Measurements from ENCODE around the gene NFKB2. TPM values are rescaled to one million over a fixed set of nuclear protein-coding genes. Genes with fewer than 3 reads are reported as not detected.

Gene NFKB2
- total and polyA plus RNA-seq, 2 of the 8 experiments (the other 6 are each of a cell fraction or from before 2014, with no cell fraction given) = 20.4 to 31.4 TPM

DNA sequence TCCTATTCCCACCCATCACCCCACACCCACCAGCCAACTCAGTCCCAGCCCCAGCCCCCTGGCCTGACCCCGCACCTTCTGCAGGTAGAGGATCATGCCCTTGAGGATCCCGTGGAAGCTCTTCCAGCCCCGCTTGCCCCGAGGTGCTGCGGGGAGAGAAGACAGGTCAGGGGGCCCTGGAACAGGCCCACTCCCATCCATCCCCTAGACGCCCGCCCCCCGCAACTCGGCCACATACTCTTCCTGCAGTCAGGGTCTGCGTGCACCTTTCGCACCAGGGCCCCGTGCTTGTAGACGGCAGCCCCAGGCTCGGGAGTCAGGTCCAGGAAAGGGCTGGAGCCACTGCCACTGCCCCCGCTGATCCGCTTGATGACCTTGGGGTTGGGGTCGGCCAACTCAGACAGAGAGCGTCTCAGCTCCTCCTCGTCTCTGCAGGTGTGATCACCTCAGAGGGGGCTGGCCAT is 9.6 kb downstream of the NFKB2 start:
- H2BK15ac ChIP-seq (ENCODE audit: low read length) = no peak overlapping the region
- H3K4me2 ChIP-seq (ENCODE audit: insufficient read depth in 1 of 2, low read depth in 2 of 2, low read length in 2 of 2) = no peak overlapping the region
- H3K23me2 ChIP-seq (ENCODE audit: low read depth, low read length) = peaks cover 16% of the 10 kb centered on the region
- H4K5ac ChIP-seq (ENCODE audit: insufficient read length, low read depth, low read length) = no peak overlapping the region
- no peak overlapping the region for H3K27ac ChIP-seq (ENCODE audit: low read depth, low read length)
- H2AK5ac ChIP-seq (ENCODE audit: low read depth, low read length) = no peak overlapping the region
- no peak for DNase-seq (ENCODE audit: low read depth in 1 of 2, low spot score in 2 of 2)
- CTCF ChIA-PET (ENCODE audit: partially characterized antibody) = interaction anchor here (0.5 to 16.4 kb wide), 14 partner anchors 9 to 239 kb away, joined by 3 to 357 read pairs (median 14); partner anchors contain the start of genes C10orf95, ELOVL3, FBXL15 and NFKB2
- no peak overlapping the region for H3K23ac ChIP-seq (ENCODE audit: insufficient read length)
- POLR2A ChIA-PET (ENCODE audit: partially characterized antibody) = interaction anchor here (0.8 to 5.9 kb wide), 7 partner anchors 10 to 178 kb away, joined by 3 to 33 read pairs (median 4); partner anchors contain the start of gene NFKB2
- no peaks in the 10 kb centered on the region for H3K79me1 ChIP-seq (ENCODE audit: low read depth, low read length)
- FAIRE-seq = no peak
- no peaks in the 10 kb centered on the region for H3K9me3 ChIP-seq (ENCODE audit: insufficient read depth in 2 of 2, low read depth in 1 of 2, low read length in 1 of 2)
- peaks cover 2 to 13% (median 4%) of the 10 kb centered on the region in 4 experiments; a peak in 3 of 8 replicates for H3K36me3 ChIP-seq (ENCODE audit: control insufficient read depth in 2 of 4, insufficient read depth in 4 of 4, low read length in 3 of 4)
- peaks cover 6 to 15% (median 10%) of the 10 kb centered on the region in 4 experiments for H3K4me1 ChIP-seq (replicated peaks in 1 of 4; ENCODE audit: control insufficient read depth in 3 of 4, insufficient read depth in 4 of 4, low read length in 3 of 4)
- H2BK12ac ChIP-seq (ENCODE audit: low read depth, low read length) = no peak overlapping the region
- no peak overlapping the region for H3K18ac ChIP-seq (ENCODE audit: extremely low read depth, low read length)
- no peak overlapping the region for H3K14ac ChIP-seq (ENCODE audit: insufficient read length)
- WGBS, 2 experiments (ENCODE audit: extremely low coverage in 1 of 2, insufficient coverage in 1 of 2, insufficient read length in 1 of 2, insufficient replicate concordance in 2 of 2, low coverage in 1 of 2, low lambda C conversion rate in 2 of 2, missing lambda C conversion rate in 1 of 2) = 86% methylated on average over 10 of the region's 19 CpGs; no CpG with 5 or more reads in 1 of the 2 experiments
- no peak overlapping the region for H2BK20ac ChIP-seq (ENCODE audit: low read length)
- no peak overlapping the region for H4K8ac ChIP-seq (ENCODE audit: extremely low read depth, insufficient read depth, low read length)
- H3K4ac ChIP-seq (replicated peaks; ENCODE audit: insufficient read length, low read depth, low read length) = no peak overlapping the region
- H3K79me2 ChIP-seq (ENCODE audit: control insufficient read depth in 1 of 2, insufficient read depth in 2 of 2, low read length in 2 of 2) = no peaks in the 10 kb centered on the region
- H2BK120ac ChIP-seq (replicated peaks; ENCODE audit: low read depth, low read length) = no peak overlapping the region
- no peak overlapping the region for H3K56ac ChIP-seq (replicated peaks; ENCODE audit: insufficient read length, low read depth, low read length)
- no peak overlapping the region for H2AFZ ChIP-seq (ENCODE audit: low read length)
- H3K4me3 ChIP-seq (ENCODE audit: extremely low read depth in 1 of 4, insufficient read depth in 2 of 4, low read depth in 3 of 4, low read length in 4 of 4) = no peak overlapping the region
- H2BK5ac ChIP-seq (ENCODE audit: low read depth, low read length) = no peak overlapping the region
- H3K27me3 ChIP-seq (replicated peaks in 1 of 4; ENCODE audit: control insufficient read depth in 3 of 4, extremely low read depth in 1 of 4, insufficient read depth in 3 of 4, low read length in 3 of 4) = peaks cover 13 to 29% (median 28%) of the 10 kb centered on the region in 4 experiments
- H4K20me1 ChIP-seq (replicated peaks in 1 of 2; ENCODE audit: control insufficient read depth in 1 of 2, insufficient read depth in 2 of 2, low read length in 2 of 2) = peaks cover 1 to 8% of the 10 kb centered on the region in 2 experiments
- no peak overlapping the region for H3K9ac ChIP-seq (replicated peaks in 1 of 4; ENCODE audit: extremely low read depth in 1 of 4, low read depth in 3 of 4, low read length in 3 of 4)
- H4K91ac ChIP-seq (replicated peaks; ENCODE audit: insufficient read length, low read length) = no peak overlapping the region
- TF ChIP-seq YY1 (IDR thresholded peaks at IDR 0.05; ENCODE audit: low read depth, low read length) (no peak), MAFK (IDR thresholded peaks at IDR 0.05; ENCODE audit: low read depth, low read length) (no peak), POLR2AphosphoS5 (IDR thresholded peaks at IDR 0.05; ENCODE audit: low read depth, low read length) (0 out of 2 replicates have a peak, but pooled peaks have one; percentile 7)
